Kidney glomerular epithelial cell (primary cell): ENCODE results near the gene YAE1.
"Not testable (repeated sequence)": the region's sequence is repeated elsewhere in the genome, so short reads cannot be mapped to it uniquely, and the experiment has no call there.

ENCODE experiments used
- DNase-seq: peaks from one replicate; lab custom pipeline; 2025; lab: John Stamatoyannopoulos, UW

The YAE1 gene, protein sequence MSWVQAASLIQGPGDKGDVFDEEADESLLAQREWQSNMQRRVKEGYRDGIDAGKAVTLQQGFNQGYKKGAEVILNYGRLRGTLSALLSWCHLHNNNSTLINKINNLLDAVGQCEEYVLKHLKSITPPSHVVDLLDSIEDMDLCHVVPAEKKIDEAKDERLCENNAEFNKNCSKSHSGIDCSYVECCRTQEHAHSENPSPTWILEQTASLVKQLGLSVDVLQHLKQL

DNA sequence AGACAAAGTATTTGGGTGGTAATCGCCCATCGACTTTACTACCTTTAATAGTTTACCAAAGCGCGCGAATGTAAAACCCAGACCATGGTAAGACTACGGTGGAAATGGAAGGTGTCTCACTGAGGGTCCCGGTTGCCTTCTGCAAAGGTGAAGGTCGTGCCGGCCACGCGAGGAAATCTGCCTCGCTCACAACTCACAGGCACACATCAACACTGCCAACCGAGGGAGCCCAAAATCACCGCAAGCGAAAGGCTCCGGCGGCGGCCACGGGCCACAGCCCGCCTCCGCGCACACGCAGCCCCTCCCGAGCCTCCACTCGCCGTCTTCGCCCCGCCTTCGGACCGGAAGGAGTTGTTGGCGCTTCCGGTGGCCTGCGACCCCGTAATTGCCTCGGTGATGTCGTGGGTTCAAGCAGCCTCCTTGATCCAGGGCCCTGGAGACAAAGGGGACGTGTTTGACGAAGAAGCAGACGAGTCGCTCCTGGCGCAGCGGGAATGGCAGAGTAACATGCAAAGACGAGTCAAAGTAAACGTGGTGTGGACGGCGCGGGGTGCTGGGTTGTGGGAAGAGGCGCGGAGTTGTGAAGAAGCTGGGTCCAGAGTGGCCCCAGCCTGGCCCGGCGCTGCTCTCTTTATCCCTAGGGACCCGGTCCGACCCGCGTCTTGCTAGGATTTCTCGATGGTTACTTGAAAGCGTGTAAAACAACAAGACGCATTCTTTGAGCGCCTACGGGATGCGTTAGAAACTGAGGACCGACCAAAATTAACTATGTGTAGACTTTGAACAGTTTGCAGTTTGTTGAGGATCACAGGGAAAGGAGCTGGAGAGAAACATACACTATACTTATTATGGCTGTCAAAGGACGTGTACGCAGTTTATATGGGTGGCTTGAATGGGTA, at the start of gene YAE1:
TSS of gene YAE1 (plus strand) at position 382 of the 899 bp plus-strand sequence. CDS start at position 397, 15 bp downstream.
- DNase-seq: peak; percentile 74

DNA sequence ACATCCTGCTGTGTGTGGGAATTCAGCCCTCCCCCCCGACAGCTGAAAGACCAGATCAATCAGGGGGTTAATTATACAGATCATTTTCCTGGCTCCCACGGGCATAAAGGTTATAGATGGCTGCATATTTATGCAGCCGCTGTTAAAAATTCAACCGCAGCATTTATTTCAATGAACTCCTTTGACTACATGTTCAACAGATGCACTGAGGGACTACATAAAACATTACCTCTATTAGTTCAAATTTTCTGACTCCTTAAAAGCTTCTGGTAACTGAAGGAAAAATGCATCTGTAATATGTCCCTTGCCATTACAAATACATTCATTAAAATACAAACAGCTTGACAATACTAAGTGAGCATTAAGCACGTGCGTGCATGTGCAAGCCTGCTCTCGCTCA, 49.7 kb upstream of the YAE1 start:
- DNase-seq: no peak

DNA sequence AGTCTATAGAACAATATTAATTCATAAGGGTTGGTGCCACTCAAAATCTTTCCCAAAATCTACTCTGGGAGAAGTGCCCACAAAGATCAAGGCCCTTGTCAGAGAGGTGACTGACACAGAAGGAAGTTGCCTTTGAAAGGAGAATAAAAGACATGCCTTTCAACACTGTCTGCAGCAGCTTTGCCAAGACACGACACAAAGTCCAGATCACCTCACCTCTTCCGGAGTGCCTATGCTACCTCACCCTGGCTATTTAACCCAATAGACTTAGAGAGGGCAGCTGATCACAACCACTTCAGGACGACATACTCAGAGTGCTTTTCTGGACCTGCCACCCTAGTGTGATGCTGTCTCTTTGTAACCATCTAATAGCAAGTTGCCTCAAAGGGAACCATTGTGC, 49.0 kb upstream of the YAE1 start:
- DNase-seq: no peak

DNA sequence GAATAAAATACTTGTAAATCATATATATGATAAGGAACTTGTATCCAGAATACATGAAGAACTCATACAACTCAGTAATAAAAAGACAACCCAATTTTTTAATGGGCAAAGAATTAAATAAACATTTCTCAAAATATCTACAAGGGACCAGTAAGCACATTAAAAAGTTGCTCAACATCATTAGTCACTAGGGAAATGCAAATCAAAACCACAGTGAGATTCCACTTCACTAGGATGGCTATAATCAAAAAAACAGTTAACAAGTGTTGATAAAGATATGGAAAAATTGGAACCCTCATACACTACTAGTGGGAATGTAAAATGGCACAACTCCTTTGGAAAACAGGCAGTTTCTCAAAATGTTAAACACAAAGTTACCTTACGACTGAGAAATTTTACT, 40.3 kb upstream of the YAE1 start:
- no peak for DNase-seq

DNA sequence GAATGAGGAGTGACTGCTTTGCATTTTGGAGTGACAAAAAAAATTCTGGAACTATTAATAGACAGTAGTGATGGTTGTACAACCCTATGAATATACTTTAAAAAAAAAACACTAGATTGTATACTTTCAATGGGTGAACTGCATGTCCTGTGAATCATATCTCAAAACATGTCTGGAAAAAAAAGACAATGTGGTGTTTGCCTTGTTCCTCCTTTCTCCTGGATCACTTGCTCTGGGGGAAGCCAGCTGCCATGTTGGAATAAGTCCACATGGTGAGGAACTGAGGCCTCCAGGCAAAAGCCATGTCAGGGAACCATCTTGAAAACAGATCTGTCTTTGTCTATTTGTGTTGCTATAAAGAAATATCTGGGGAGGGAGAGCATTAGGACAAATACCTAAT, 39.5 kb upstream of the YAE1 start:
- DNase-seq: no peak

DNA sequence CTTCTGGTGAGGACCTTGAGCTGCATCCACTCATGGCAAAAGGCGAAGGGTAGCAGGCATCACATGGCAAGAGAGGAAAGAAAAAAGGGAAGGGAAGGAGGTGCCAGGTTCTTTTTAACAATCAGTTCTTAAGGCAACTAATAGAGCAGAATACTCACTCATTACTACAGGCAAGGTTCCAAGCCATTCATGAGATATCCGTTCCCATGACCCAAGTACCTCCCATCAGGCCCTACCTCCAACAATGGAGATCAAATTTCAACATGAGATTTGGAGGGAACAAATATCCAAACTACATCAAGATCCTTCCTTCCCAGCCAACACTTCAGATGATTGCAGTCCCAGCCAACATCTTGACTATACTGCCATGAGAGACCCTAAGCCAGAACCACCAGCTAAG, 38.9 kb upstream of the YAE1 start:
- no peak for DNase-seq

DNA sequence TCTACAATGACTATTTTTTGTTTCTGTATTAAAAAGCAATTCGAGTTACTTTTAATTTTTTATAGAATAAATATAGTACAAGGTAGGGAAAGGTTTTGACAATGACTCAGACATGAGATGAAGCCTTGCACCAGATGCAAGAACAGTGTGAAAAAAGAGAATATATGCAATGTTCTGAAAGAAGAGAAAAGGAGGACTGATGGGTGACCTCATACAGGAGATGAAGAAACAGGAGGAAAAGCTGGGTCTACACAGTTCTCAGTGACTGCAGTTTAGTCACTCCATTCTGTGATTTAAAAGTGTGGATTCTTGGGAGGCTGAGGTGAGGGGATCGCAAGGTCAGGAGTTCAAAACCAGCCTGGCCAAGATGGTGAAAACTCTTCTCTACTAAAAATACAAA, 38.3 kb upstream of the YAE1 start:
- DNase-seq: no peak

DNA sequence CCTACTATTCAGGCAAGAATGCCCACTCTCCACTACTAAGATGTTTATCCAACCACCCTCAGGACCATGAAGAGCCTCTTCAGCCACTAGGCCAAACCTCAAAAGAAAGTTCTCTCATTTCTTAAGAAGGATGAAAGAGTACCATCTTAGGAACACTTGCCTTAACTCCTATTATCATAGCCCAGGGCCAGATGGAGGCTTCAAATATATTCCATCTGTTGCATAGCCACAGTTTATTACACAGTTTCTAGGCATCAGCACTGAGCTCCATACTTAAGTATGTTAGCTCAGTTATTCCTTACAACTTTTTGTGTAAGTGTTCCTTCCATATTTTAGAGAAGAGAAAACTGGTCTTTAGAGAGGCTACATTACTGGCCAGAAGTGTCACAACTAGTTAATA, 37.4 kb upstream of the YAE1 start:
- no peak for DNase-seq

DNA sequence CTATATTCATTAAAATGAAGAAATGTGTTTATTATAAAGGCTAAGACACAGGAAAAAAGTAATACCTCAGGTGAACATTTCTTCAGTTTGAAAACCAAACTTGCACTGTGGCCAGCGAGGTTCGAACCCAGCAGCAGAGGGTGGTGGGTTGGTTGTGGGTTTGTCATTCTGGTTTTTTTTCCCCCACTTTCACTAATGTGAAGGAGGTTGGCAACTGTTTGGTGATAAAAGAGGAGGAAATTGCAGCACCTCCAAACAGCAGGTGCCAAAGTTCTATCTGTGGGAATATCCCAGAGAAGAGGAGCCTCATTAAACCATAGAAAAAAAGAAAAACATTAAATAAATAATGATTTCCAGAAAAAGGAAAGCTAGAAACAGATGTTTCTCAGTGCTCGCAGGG, 36.6 kb upstream of the YAE1 start:
- no peak for DNase-seq

DNA sequence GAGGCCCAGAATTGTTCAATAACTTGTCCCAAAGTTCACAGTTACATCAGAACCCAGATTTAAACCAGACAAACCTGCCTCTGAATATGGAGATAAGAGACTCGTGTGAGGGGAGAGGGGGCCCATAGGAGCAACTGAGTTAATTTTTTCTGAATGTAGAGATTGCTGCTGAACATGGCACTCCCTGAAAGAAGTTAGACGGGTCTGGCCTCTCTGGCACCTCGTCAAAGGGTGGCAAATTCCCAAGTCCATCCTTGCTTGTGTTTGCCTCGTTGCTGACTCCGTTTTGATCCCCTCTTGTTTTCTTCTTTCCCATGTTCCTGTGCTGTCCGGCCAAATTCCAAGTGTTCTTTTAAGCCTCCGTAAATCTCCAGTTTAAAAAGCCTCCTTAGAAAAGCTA, 35.2 kb upstream of the YAE1 start:
- DNase-seq: no peak

DNA sequence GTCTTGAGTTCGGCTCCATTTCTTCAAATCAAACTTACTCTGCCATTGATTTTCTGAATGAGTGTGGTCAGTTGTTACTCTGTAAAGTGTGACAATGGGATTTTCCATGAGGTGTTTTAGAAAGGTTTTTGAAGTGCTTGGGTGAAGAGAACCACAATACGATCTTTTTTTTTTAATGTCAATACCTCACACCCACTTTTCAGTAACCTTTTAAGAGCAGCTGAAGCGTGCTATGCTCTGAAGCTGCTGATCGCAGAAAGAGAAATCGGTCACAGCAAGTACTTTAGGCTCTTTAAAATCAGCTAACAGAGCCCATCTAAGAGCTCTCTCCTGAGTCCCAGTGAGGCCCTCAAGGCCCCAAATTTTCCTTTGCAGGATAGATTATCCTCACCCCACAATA, 34.4 kb upstream of the YAE1 start:
- DNase-seq: no peak

DNA sequence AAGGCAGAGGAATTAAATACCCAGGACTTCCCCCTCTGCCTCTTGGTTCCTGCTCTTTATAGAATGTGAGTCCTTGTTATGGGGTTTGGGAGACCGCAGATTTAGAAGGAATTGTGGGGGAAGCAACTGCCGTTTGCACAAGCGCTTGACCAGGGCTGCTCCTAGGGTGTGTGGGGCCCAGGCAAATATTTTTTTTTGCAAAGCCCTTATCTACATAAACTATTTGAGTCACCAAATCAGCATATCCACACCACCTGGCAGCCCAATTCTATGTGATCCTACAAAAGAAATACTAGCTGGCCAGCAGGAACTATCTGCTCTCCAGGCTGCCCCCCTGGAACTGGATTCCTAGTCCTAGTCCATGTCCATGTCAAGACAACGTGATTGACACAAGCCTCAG, 33.4 kb upstream of the YAE1 start:
- DNase-seq: no peak

DNA sequence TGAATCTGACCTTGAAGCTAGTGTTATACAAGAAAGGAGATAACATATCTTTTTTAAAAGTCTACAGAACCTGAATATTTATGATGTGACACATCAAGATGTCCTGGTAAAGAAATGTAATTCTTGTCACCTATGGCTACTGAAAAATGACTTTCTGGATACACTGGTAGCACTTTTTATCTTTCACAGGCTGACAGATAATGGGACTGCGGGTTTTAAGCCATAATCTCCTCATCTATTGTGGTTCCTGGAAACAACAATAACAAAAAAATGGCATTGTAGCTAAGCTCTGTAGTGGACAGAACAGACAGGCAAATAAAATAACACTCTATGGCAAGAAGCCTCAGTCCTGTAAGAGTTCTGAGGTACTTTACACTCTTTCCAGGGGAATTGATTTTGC, 31.6 kb upstream of the YAE1 start:
- DNase-seq: no peak

DNA sequence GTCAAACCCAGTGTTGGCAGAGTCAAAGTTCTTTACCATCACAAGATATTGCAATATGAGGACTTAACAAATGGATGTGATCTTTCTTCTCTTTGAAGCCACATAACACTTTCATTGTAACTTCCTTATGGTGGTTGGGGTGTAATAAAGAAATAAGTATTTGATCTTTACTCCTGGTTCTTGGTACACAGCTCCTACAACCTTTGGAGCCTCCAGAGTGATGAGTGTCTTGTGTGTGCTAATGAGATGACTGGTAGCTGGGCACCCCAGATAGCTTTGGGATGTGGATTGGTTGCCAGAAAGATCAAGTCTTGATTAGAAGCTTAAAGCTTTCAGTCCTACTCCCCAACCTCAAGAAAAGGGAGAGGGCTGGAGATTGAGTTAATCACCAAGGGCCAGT, 31.1 kb upstream of the YAE1 start:
- no peak for DNase-seq

DNA sequence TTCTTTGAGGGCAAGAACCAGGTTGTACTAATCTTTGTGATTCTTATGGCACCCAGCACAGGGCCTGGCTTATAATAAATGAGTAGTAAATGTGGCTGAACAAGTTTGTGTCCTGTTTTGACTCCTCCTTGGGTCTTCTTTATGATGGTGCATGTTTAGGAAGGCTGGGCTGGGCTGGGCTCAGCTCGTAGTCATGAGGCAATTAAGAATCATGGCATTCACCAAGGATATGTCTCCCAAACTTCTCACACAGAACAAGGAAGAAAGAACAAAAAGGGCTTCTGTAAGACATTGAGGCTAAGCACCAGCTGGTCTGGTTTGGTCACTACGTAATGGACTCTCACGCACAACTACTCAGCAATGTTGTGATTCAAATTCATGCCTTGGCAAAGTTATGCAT, 30.5 kb upstream of the YAE1 start:
- DNase-seq: no peak

DNA sequence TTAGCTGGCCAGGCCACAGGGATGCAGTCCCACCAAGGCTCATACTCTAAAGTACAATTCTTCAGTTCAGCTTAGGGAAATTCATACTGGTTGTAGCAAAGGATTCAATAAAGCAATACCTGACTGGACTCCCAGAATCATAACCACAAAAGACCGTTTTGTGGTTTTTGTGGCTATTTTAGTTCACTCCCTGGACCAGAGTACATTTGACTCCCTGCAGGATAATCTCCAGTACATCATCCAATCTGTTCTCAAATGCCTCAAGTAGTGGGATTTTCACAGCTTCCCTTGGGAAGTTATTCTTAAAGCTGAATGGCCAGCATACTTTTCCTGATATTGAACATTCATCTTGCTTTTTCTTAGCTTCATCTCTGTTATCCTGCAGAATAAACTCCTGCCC, 29.3 kb upstream of the YAE1 start:
- no peak for DNase-seq

DNA sequence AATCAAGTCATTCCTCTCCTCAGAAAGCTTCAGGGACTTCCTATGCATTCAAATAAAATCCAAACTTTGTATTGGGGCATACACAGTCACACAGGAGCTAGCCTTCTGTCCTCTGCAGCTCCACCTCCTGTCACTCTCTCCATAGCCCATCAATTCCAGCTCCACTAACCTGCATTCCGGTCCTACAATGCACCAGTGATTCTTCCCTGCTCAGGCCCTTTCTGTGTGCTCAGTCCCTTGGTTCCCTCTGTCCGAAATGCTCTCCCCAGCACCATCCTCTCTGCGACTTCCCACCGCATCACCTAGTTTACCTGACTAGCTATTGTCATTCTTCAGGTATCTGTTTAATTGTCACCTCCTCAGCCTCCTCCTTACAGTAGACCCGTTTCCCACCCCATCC, 26.4 kb upstream of the YAE1 start:
- no peak for DNase-seq

DNA sequence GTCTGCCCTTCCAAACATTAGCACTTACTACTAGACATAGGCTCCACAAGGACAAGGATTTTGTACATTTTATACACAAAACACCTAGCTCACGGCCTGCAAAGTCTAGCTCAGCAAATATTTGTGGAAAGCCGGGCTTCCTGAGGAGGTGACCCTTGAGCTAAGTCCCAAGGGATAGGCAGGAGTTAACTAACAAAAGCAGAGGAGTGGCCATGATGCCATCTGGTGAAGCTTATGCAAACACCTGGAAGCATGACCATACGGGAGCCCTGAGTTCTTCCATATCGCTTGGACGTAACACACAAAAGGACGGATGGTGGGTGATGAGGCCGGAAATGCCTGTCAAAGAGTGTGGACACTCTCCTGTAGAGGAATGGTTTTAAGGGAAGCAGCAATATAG, 25.9 kb upstream of the YAE1 start:
- no peak for DNase-seq

DNA sequence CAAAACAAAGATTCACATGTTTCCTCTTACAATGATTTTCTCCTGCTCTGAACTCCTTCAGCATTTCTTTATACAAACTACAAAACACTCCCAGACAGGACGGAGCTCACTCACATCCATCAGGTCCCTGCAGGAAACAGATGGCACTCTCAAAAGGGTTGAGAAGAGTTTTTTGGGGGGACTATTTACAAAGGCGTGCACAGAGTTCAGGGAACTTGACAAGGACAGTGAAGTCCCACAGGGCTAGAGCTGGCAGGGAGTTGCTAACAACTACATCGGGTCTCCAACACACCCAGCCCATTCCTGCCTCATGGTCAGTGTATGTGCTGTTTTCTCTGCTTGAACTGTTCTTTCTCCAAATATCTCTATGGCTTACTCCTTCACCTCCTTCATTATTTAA, 24.7 kb upstream of the YAE1 start:
- no peak for DNase-seq

DNA sequence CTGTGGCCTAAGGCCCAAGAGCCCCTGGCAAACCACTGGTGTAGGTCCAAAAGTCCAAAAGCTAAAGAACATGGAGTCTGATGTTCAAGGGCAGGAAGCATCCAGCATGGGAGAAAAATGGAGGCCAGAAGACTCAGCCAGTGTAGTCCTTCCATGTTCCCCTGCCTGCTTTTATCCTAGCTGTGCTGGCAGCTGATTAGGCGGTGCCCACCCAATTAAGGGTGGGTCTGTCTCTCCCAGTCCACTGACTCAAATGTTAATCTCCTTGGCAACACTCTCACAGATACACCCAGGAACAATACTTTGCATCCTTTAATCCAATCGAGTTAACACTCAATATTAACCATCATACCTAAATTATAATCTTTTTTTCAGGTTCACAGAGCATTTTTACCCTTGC, 21.4 kb upstream of the YAE1 start:
- not testable (repeated sequence) for DNase-seq

DNA sequence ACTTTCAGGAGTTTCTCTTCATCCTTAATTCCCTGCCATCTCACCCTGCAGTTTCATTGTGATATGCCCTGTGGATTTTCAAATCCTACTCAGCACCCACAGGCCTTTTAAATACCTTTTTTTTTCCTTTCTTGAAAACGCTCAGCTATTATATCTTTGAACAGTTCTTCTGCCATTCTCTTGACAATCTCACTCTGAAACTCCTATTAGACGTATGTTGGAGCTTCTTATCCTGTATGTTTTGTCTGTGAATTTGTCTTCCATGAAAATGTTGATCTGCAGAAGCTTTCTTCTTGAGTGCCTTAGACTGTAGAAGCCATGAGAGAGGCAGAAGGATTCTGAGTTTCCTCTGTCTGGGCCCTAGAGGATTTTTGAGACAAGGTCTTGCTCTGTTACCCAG, 18.9 kb upstream of the YAE1 start:
- DNase-seq: no peak

DNA sequence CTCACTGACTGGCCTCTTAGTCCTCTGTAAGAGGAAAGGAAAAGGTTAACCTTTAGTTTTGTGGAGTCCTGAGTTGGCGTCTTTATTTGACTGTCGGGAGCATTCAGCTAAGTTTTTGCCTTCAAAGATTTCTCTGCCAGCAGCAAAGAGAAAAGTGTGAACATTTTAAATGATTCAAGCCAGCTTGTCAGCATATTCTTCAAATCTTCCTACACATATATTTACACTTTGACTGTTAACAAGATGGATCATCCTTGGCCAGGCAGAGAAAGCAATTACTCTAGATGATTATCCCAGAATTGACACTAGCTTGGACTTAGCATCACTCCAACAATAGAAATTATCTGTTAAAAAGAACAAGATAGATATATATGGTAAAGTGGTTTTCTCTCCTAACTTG, 15.8 kb upstream of the YAE1 start:
- no peak for DNase-seq

DNA sequence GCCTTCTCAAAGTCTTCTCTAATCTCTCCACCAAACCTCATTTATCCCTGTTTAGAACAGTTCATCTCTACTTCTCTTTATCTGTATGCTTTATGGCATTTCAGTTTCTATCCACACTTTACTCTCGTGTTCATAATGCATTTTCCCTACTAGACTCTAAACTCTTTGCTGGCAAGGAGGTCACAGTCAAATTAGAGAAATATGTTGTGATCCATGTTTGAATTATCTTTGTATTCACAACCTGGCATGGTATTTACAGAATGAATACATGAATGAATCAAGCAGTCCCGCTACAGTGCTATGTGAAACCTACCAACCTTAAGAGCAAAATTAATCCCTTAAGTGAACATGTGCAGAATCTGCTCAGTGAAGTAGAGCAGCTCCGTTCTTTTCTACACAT, 12.8 kb upstream of the YAE1 start:
- DNase-seq: no peak
